DOHH2 (cell line): ENCODE data around the gene ASPN.

Source experiments
- CTCF ChIP-seq: fragments of 200-600 bp; sonication (generic); IDR thresholded peaks from one replicate; pipeline ENCODE4 v1.5.1; 2014; ENCODE audit warnings: antibody characterized with exemption, mild to moderate bottlenecking, low read depth, low read length; ENCODE audit not compliant: poor library complexity, severe bottlenecking
- EZH2phosphoT487 ChIP-seq: fragments of 200-600 bp; sonication (generic); IDR thresholded peaks from 2 replicates; pipeline ENCODE4 v1.6.1; 2017; ENCODE audit warnings: borderline replicate concordance, mild to moderate bottlenecking, antibody characterized with exemption, low read length, moderate library complexity, mixed read lengths

DNA sequence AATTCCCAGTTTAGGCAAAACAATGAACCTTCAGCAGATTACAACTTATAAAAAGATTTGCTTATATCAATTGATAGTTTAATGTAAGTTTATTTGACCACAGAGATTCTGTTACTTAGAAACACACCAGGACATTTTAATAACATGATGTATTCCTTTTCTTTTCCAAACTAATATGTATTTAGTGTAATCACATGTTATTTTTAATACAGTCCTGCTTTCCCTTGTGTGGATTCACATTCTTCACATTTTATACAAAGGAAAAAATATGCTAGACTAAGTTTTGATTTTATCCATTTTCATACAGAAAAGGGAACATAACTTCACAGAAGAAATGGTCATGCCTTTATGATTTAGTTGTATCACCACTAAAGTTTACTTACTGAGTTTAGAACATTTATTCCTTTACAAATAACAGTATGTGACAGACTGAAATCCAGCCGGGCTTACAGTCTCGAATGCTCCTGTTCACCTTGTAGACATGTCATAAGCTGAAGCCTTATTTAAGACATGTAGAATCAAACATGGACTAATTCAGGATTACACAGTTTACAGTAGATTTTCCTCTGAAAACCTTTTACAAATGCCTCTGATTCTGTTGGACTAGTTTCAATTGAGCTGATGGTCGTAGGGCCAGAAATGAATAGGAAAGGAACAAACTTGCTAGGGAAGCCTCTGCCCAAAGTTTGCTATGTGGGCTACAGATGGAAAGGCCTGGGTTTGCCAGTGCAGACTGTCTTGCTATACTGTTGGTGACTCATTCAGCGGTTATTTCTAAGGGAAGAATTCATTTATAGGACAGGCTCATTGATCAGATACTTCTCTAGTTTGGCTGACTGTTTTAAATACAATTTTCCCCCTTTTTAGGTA lies 6.6 kb upstream of the ASPN start:
- TF ChIP-seq CTCF (no peak), EZH2phosphoT487 (no peak)
